Muscle layer of colon (tissue), 2 donors: ENCODE measurements around the gene CPB2.

Source experiments
- H3K27ac ChIP-seq: one replicate; pipeline ENCODE4 v1.7.0; 2013; ENCODE audit warnings: low read depth, mild to moderate bottlenecking, low read length, moderate library complexity
- H3K27me3 ChIP-seq, 2 donors: one replicate each; pipeline ENCODE4 v1.7.0; 2013; ENCODE audit warnings: low read length in 2 of 2, mild to moderate bottlenecking in 2 of 2; ENCODE audit not compliant: insufficient read depth in 2 of 2, control insufficient read depth in 1 of 2
- H3K36me3 ChIP-seq: one replicate; pipeline ENCODE4 v1.7.0; 2013; ENCODE audit warnings: mild to moderate bottlenecking, low read length; ENCODE audit not compliant: insufficient read depth
- H3K4me1 ChIP-seq: one replicate; pipeline ENCODE4 v1.7.0; 2013; ENCODE audit warnings: mild to moderate bottlenecking, low read length; ENCODE audit not compliant: insufficient read depth
- H3K4me3 ChIP-seq, 2 donors: one replicate each; pipeline ENCODE4 v1.7.0; 2013; ENCODE audit warnings: low read length in 2 of 2, low read depth in 1 of 2, mild to moderate bottlenecking in 1 of 2, moderate library complexity in 1 of 2
- H3K9ac ChIP-seq: one replicate; pipeline ENCODE4 v1.7.0; 2013; ENCODE audit warnings: low read length
- H3K9me3 ChIP-seq: one replicate; pipeline ENCODE4 v1.7.0; 2013; ENCODE audit warnings: mild to moderate bottlenecking, low read length
- donor health status: abdominal sarcoma.
- donor health status: Adenocarcinoma of cecum.

Gene CPB2

DNA sequence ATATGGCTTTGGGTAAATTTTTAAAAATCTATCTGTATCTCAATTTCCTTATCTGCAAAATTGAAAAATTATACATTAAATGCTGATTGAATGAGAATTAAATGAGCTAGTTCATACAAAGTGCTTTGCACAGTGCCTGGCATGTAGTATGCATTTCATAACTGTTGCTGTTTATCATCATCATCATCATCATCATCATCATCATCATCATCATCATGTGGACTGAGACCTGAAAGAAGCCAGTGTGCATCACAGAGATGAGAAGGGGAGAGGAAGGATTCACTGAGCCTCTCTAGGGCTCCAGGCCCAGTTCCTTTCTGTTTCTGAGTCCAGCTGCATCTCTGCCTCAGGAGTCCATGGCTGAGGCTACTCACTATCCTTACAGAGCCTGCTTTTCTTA, 45.4 kb downstream of the CPB2 start:
- no peak overlapping the region for H3K27ac ChIP-seq
- no peaks in the 10 kb centered on the region for H3K27me3 ChIP-seq
- no peaks in the 10 kb centered on the region for H3K4me1 ChIP-seq
- H3K9me3 ChIP-seq: no peaks in the 10 kb centered on the region
- H3K36me3 ChIP-seq: no peaks in the 10 kb centered on the region
- no peak overlapping the region for H3K4me3 ChIP-seq
- no peak overlapping the region for H3K9ac ChIP-seq

DNA sequence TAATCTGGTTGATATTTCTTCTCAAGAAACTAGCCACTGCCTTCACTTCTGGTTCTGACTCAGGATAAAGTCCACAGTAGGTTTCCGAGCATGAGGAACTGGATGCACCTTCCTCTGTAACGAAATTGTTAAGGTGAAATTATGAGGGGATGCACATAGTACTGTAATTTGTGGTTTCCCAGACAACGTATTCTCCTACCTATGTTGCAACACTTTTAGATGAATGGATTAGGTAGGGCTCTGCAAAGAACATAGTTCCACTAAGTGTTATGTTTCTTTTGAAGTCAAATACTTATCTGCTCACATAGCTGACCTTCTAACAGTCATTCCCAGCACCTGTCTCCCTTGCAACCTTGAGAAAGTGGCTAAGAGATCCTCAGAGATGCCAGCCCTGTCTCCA, 46.6 kb downstream of the CPB2 start:
- Histone ChIP-seq H3K27me3 (no peaks in the 10 kb centered on the region), H3K9me3 (no peaks in the 10 kb centered on the region), H3K27ac (no peak overlapping the region), H3K4me3 (no peak overlapping the region), H3K9ac (no peak overlapping the region), H3K4me1 (no peaks in the 10 kb centered on the region), H3K36me3 (no peaks in the 10 kb centered on the region)

- no peak overlapping the region for H3K9ac ChIP-seq
- no peaks in the 10 kb centered on the region for H3K27me3 ChIP-seq
- no peaks in the 10 kb centered on the region for H3K36me3 ChIP-seq
- no peaks in the 10 kb centered on the region for H3K4me1 ChIP-seq
- H3K27ac ChIP-seq: no peak overlapping the region
- no peaks in the 10 kb centered on the region for H3K9me3 ChIP-seq
- no peak overlapping the region for H3K4me3 ChIP-seq
Observed at GRCh38 chr13:46057256-46058015, 47.4 kb downstream of the CPB2 start.

GRCh38 chr13:46053162-46054012, 51.4 kb downstream of the CPB2 start:
- peak overlapping the region; percentile 78 to 88 for H3K4me3 ChIP-seq
- no peaks in the 10 kb centered on the region for H3K36me3 ChIP-seq
- no peaks in the 10 kb centered on the region for H3K9me3 ChIP-seq
- peak overlapping the region; percentile 85 for H3K9ac ChIP-seq
- H3K27ac ChIP-seq: peak overlapping the region; percentile 74
- H3K4me1 ChIP-seq: peaks cover 14% of the 10 kb centered on the region
- no peaks in the 10 kb centered on the region for H3K27me3 ChIP-seq

DNA sequence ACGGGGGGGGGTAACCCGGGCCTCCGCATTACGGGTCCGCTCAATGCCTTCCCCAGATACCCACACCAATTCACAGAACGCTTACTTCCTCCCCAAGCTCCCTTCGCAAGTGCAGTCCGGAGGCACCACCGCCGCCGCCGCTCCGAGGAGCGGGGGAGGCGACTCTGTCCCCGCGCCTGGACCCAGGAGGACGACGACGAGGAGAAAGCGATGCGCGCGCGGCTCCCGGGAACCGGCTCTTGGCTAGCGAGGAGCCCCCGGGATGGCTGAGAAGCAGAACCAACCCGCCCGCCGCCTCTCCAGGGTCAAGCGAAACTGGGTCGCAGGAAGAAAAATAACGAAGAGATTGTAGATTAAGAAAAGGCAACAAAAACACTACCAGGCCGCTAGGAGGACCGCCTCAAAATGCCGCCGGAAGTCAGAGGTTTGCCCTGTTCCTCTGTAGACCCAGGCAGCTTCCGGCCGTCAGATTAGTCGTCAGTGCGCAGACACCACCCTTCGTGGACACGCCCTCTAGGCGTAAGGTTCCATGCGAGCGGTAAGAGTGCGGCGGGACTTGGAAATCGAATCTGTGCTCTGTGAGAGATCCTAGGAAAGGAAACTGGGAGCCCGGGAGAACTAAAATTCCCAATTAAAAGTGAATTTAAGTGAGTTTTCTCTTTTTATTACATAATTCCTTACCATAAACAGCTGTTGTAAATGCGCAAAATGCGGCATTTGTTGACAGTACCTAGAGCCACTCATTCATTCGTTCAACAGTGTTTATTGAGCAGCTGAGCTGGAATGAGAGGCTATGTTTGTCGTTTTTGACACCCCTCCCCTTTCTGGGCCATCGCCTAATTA, 52.3 kb downstream of the CPB2 start, which contains the start of gene ZC3H13:
ZC3H13 (minus strand) TSS at position 428 of the 843 bp plus-strand sequence. CDS start 7,239 bp downstream, outside the sequence.
- H3K27ac ChIP-seq: peak within 1 kb of the TSS; percentile 74
- peak within 1 kb of the TSS; percentile 78 to 88 for H3K4me3 ChIP-seq
- H3K9me3 ChIP-seq: no peaks in the 10 kb centered on the region
- H3K36me3 ChIP-seq: no peaks in the 10 kb centered on the region
- H3K27me3 ChIP-seq: no peaks in the 10 kb centered on the region
- peak within 1 kb of the TSS; percentile 85 for H3K9ac ChIP-seq
- peaks cover 14% of the 10 kb centered on the region for H3K4me1 ChIP-seq

DNA sequence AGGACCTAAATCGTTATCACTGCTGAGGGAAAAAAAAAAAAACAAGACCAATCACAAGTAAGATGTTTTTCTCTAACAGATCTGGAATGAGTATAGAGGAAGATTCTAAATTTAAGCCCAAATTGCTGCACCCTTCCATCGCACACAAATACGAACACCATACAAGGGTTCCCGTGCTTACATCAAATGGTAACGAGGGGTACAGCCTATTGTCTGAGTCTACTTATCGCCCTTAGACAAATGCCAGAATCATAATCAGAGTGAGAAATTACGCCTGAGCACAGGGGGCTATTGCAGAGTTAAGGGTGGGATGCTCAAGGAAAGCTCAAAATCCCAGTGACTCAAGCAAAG, 52.9 kb downstream of the CPB2 start:
- no peaks in the 10 kb centered on the region for H3K36me3 ChIP-seq
- peak overlapping the region; percentile 85 for H3K9ac ChIP-seq
- peak overlapping the region; percentile 74 for H3K27ac ChIP-seq
- no peaks in the 10 kb centered on the region for H3K9me3 ChIP-seq
- peaks cover 14% of the 10 kb centered on the region for H3K4me1 ChIP-seq
- H3K4me3 ChIP-seq: peak overlapping the region; percentile 78 to 88
- H3K27me3 ChIP-seq: no peaks in the 10 kb centered on the region

GRCh38 chr13:46050771-46051170, 54.1 kb downstream of the CPB2 start:
- Histone ChIP-seq H3K36me3 (no peaks in the 10 kb centered on the region), H3K9ac (no peak overlapping the region), H3K27me3 (no peaks in the 10 kb centered on the region), H3K4me3 (no peak overlapping the region), H3K27ac (no peak overlapping the region), H3K9me3 (no peaks in the 10 kb centered on the region), H3K4me1 (peaks cover 14% of the 10 kb centered on the region)

DNA sequence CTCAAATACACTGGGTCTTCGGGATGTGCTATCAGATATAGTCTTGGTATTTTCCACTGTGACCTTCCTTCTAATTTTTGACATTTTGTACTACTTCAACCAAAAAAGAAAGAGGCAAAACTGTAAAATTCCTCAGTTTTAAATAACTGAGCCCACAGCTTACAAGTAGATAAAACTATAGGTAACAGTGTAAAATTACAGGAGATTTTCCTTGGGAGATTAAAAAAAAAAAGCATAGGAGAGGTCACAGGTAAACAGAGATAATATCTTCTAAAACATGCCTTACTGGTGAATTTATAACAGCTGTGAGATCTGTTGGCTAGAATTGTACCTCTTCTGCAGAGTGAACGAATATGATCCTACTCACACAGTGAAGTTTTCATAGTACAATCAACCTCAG, 59.4 kb downstream of the CPB2 start:
- Histone ChIP-seq H3K9ac (no peak overlapping the region), H3K4me3 (no peak overlapping the region), H3K27me3 (no peaks in the 10 kb centered on the region), H3K27ac (no peak overlapping the region), H3K36me3 (peaks cover 6% of the 10 kb centered on the region), H3K4me1 (no peaks in the 10 kb centered on the region), H3K9me3 (no peaks in the 10 kb centered on the region)

- H3K4me1 ChIP-seq: no peaks in the 10 kb centered on the region
- no peak overlapping the region for H3K27ac ChIP-seq
- no peak overlapping the region for H3K9ac ChIP-seq
- H3K9me3 ChIP-seq: no peaks in the 10 kb centered on the region
- peaks cover 6% of the 10 kb centered on the region for H3K36me3 ChIP-seq
- no peaks in the 10 kb centered on the region for H3K27me3 ChIP-seq
- no peak overlapping the region for H3K4me3 ChIP-seq
Observed at GRCh38 chr13:46043647-46044046, 61.2 kb downstream of the CPB2 start.

GRCh38 chr13:46041419-46041839, 63.4 kb downstream of the CPB2 start:
- Histone ChIP-seq H3K27me3 (no peaks in the 10 kb centered on the region), H3K27ac (no peak overlapping the region), H3K4me1 (no peaks in the 10 kb centered on the region), H3K4me3 (no peak overlapping the region), H3K9ac (no peak overlapping the region), H3K9me3 (no peaks in the 10 kb centered on the region), H3K36me3 (peaks cover 13% of the 10 kb centered on the region)

GRCh38 chr13:46040763-46041162, 64.1 kb downstream of the CPB2 start:
- H3K9me3 ChIP-seq: no peaks in the 10 kb centered on the region
- H3K36me3 ChIP-seq: peaks cover 15% of the 10 kb centered on the region
- no peak overlapping the region for H3K27ac ChIP-seq
- no peaks in the 10 kb centered on the region for H3K4me1 ChIP-seq
- no peaks in the 10 kb centered on the region for H3K27me3 ChIP-seq
- no peak overlapping the region for H3K4me3 ChIP-seq
- H3K9ac ChIP-seq: no peak overlapping the region
